Mesodermal cell (in vitro differentiated cells): ENCODE results near the gene MELTF. TPM values are rescaled to one million over a fixed set of nuclear protein-coding genes. Genes with fewer than 3 reads are reported as not detected.
"Not testable (repeated sequence)": the region's sequence is repeated elsewhere in the genome, so short reads cannot be mapped to it uniquely, and the experiment has no call there.

ENCODE experiments used
- H3K27ac ChIP-seq: 2 replicates; pipeline ENCODE4 v1.7.0; 2013; ENCODE audit warnings: mild to moderate bottlenecking, low read depth, low read length, moderate library complexity; ENCODE audit not compliant: severe bottlenecking
- H3K36me3 ChIP-seq: 2 replicates; pipeline ENCODE4 v1.7.1; 2013; ENCODE audit warnings: mild to moderate bottlenecking, low read length, moderate library complexity; ENCODE audit not compliant: control insufficient read depth, insufficient read depth
- H3K4me1 ChIP-seq: one replicate; pipeline ENCODE4 v1.7.1; 2013; ENCODE audit warnings: mild to moderate bottlenecking, low read length; ENCODE audit not compliant: insufficient read depth, control insufficient read depth, poor library complexity, severe bottlenecking
- H3K4me3 ChIP-seq: 2 replicates; pipeline ENCODE4 v1.7.0; 2013; ENCODE audit warnings: low read length, control low read depth, mild to moderate bottlenecking; ENCODE audit not compliant: insufficient read depth, poor library complexity, severe bottlenecking; ENCODE audit errors: extremely low read depth
- H3K9me3 ChIP-seq: 2 replicates; pipeline ENCODE4 v1.7.1; 2013; ENCODE audit warnings: mild to moderate bottlenecking, low read length, moderate library complexity; ENCODE audit not compliant: control insufficient read depth
- WGBS, 2 experiments: methylation state at CpG; one replicate each; pipeline ENCODE4 v1.1.5; 2013; ENCODE audit warnings: missing lambda C conversion rate in 2 of 2; ENCODE audit not compliant: insufficient coverage in 2 of 2; 5-methylcytosine and 5-hydroxymethylcytosine counted together
- polyA plus RNA-seq, 2 experiments: library from polyadenylated mRNA; stranded (reverse); fragments of 50-300 nt; gene quantifications; one replicate each; pipeline ENCODE4 v1.2.3, GENCODE V29; 2013

Gene MELTF
- polyA plus RNA-seq (2013, experiment 1 of 2), result 16.4 TPM
- polyA plus RNA-seq (2013, experiment 2 of 2), result 11.8 TPM

DNA sequence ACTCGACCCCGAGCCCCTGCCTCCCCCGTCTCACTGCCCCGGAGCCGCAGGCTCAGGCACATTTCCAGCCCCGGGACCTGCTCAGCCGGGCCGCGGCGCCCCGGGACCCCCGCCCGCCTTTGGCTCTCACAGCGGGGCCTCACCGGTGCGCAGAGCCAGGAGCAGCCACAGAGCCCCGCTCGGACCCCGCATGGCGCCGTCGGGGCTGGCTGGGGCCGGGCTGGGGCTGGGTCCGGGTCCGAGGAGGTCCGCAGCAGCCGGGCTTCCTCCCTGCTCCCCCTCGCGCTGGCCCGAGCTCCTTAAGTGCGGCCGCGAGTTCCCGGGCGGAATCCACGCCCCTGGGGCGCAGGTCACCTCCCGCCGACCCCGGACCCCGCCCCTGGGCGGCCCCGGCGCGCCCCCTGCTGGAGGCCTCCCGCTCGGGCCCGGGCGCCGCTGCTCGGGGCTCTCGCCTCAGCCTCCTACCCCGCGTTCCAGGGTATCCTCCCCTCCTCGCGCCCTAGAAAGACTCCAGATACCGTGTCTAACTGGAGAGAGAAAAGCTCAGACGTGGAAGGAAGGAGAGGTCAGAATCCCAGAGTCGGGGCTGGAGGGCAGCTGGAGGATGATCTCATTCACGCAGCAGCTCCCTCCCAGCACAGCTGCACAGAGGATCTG lies at the start of gene MELTF:
MELTF (minus strand) TSS at position 307 of the 657 bp plus-strand sequence; CDS start at position 192, 115 bp downstream.
- 1 to 2% methylated on average over 29 to 43 of the region's 60 CpGs for WGBS, 2 experiments
- H3K9me3 ChIP-seq, result no peaks in the 10 kb centered on the region

DNA sequence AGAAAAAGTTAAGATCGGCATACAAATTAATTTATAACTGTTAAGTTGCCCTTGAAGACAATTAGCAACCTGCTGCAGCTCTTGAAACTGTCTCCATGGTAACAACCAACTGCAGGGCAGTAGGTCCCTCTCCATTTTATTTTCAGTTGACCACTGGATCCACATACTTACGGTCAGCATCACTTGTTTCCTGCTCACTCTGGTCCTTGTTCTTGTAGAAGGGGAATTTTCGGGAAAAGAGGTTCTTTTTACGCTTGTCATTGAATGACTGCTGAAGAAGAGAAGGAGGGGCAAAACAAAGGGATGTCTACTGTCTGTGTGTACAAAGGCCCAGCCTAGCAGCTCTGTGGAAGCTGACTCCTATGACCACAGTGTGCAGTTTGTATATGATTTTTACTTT lies 46.8 kb upstream of the MELTF start:
- no peaks in the 10 kb centered on the region for H3K4me1 ChIP-seq
- no peaks in the 10 kb centered on the region for H3K9me3 ChIP-seq
- H3K36me3 ChIP-seq, result peaks cover 19% of the 10 kb centered on the region
- no peak overlapping the region for H3K4me3 ChIP-seq
- 93% methylated on average over 3 of the region's 4 CpGs; no CpG with 5 or more reads in 1 of the 2 experiments for WGBS, 2 experiments
- no peak overlapping the region for H3K27ac ChIP-seq

More for the DNA sequence above, at the start of gene MELTF:
- Histone ChIP-seq H3K4me3 (peak within 1 kb of the TSS; percentile 63), H3K36me3 (no peaks in the 10 kb centered on the region), H3K4me1 (peaks cover 28% of the 10 kb centered on the region), H3K27ac (peak within 1 kb of the TSS; percentile 41)

GRCh38 chr3:197068077-197068476 lies 38.5 kb upstream of the MELTF start:
- peaks cover 13% of the 10 kb centered on the region for H3K36me3 ChIP-seq
- H3K27ac ChIP-seq, result no peak overlapping the region
- H3K9me3 ChIP-seq, result no peaks in the 10 kb centered on the region
- no peaks in the 10 kb centered on the region for H3K4me1 ChIP-seq
- no peak overlapping the region for H3K4me3 ChIP-seq
- WGBS, 2 experiments, result no CpG with 5 or more reads among the region's 1 CpG

DNA sequence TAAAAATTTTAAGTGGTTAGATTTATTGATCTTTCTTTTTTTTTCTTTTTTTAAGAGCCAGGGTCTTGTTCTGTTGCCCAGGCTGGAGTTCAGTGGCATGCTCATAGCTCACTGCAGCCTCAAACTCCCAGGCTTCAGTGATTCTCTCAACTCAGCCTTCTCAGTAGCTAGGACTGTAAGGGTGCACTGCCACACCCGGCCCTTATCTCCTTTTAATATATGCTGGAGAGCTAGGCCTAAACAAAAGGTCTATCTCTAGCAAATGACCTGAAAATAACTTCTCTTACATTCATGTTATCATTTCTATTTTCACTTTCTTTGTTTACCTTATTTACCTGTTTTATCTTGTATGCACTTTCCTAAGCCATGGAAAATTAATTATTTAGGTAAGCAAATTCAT lies 35.2 kb upstream of the MELTF start:
- WGBS, 2 experiments, result 83 to 100% methylated on average over 1 of the region's 1 CpG
- H3K36me3 ChIP-seq, result peaks cover 39% of the 10 kb centered on the region
- H3K27ac ChIP-seq, result no peak overlapping the region
- H3K4me1 ChIP-seq, result no peaks in the 10 kb centered on the region
- H3K9me3 ChIP-seq, result no peaks in the 10 kb centered on the region
- H3K4me3 ChIP-seq, result no peak overlapping the region

GRCh38 chr3:197062446-197062845 lies 32.8 kb upstream of the MELTF start:
- no peaks in the 10 kb centered on the region for H3K9me3 ChIP-seq
- H3K36me3 ChIP-seq, result peaks cover 59% of the 10 kb centered on the region
- H3K27ac ChIP-seq, result no peak overlapping the region
- no peaks in the 10 kb centered on the region for H3K4me1 ChIP-seq
- 80 to 100% methylated on average over 1 of the region's 4 CpGs for WGBS, 2 experiments
- H3K4me3 ChIP-seq, result no peak overlapping the region

DNA sequence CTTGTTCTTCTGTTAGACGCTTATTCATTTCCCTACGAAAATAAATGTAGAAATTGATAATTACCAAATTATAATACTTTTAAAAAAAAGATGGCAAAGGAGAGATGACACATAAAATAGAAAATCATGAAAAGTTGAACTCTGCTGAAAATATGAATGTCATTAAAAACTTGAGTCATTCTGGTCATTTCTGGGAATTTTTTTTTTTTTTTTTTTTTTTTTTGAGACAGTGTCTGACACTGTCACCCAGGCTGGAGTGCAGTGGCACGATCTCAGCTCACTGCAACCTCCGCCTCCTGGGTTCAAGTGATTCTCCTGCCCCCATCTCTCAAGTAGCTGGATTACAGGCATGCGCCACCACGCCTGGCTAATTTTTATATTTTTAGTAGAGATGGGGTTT lies 22.0 kb upstream of the MELTF start:
- peaks cover 76% of the 10 kb centered on the region for H3K36me3 ChIP-seq
- H3K27ac ChIP-seq, H3K4me3 ChIP-seq, H3K4me1 ChIP-seq, H3K9me3 ChIP-seq: not testable (repeated sequence)
- WGBS, 2 experiments, result 80 to 96% methylated on average over 1 to 4 of the region's 6 CpGs

DNA sequence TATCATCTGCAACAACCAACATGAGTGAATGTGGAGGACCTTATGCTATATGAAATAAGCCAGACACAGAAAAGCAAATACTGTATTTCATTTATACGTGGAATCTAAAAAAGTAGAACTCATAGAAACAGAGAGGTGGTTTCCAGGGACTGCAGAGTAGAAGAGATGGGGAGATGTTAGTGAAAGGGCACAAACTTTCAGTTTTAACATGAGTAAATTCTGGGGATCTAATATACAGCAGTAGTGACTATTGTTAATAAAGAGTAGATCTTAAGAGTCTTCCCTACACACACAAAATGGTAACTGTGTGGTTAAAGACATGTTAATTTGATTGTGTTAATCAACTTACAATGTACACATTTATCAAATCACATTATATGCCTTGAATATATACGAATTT lies 20.9 kb upstream of the MELTF start:
- peaks cover 74% of the 10 kb centered on the region for H3K36me3 ChIP-seq
- H3K4me3 ChIP-seq, result no peak overlapping the region
- H3K4me1 ChIP-seq, result no peaks in the 10 kb centered on the region
- H3K9me3 ChIP-seq, result no peaks in the 10 kb centered on the region
- no peak overlapping the region for H3K27ac ChIP-seq
- no CpG with 5 or more reads among the region's 2 CpGs for WGBS, 2 experiments

- Histone ChIP-seq H3K4me3 (no peak overlapping the region), H3K9me3 (no peaks in the 10 kb centered on the region), H3K27ac (no peak overlapping the region), H3K36me3 (peaks cover 35% of the 10 kb centered on the region), H3K4me1 (no peaks in the 10 kb centered on the region)
- 90 to 100% methylated on average over 3 to 4 of the region's 4 CpGs for WGBS, 2 experiments
Observed at GRCh38 chr3:197042539-197042938, 12.9 kb upstream of the MELTF start.

- H3K9me3 ChIP-seq, result no peaks in the 10 kb centered on the region
- no peaks in the 10 kb centered on the region for H3K4me1 ChIP-seq
- H3K36me3 ChIP-seq, result peaks cover 32% of the 10 kb centered on the region
- no peak overlapping the region for H3K27ac ChIP-seq
- H3K4me3 ChIP-seq, result no peak overlapping the region
- WGBS, 2 experiments, result 100% methylated on average over 1 of the region's 6 CpGs; no CpG with 5 or more reads in 1 of the 2 experiments
Observed at GRCh38 chr3:197041875-197042488, 12.4 kb upstream of the MELTF start.

DNA sequence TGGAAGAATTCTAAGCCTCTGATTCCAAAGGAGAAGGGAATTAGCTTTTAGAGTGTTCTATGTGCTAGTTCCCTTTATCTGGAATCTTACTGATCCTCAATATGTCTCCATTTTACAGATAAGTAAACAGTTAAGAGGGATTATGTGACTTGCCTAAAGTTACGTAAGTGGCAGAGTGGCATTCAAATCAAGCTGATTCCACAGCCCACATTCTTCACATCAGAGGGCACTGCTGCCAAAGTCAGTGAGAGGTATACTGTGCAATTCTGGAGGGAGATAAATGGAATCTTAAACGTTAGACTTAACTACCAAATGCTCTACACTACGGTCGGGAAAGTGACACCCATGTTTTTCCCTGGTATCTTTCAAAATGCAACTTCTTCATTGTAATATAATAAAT lies 11.0 kb upstream of the MELTF start:
- Histone ChIP-seq H3K36me3 (peaks cover 23% of the 10 kb centered on the region), H3K4me3 (no peak overlapping the region)
- WGBS, 2 experiments, result 100% methylated on average over 1 of the region's 4 CpGs; no CpG with 5 or more reads in 1 of the 2 experiments

More for the DNA sequence above, 11.0 kb upstream of the MELTF start:
- H3K9me3 ChIP-seq, result no peaks in the 10 kb centered on the region
- H3K27ac ChIP-seq, result no peak overlapping the region
- H3K4me1 ChIP-seq, result peaks cover 3% of the 10 kb centered on the region
